Measurements from ENCODE around the gene VWC2.

VWC2 gene

DNA sequence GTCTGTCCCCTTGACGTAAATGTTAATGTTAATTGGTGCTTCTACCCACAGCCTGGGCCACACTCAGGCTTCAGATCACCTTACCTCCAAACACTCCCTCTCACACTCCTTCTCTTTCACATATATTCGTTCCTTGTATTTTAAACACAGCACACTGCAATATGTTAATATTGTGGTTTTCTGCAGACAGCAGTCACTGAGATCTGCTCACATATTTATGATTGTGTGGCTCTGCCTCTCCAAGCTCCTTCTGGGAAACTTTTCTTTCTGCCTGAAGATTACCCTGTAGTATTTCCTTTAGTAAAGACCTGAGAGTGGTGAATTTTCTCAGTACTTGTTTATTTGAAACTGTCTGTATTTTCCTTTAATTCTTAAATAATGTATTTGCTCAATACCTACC, 104.7 kb downstream of the VWC2 start:
- peaks cover 13% of the 10 kb centered on the region for H3K4me1 Mint-ChIP-seq
- H3K27me3 Mint-ChIP-seq (ENCODE audit: low read depth): no peaks in the 10 kb centered on the region
- no peak overlapping the region for H3K4me3 Mint-ChIP-seq
- H3K36me3 Mint-ChIP-seq (ENCODE audit: low read depth): no peaks in the 10 kb centered on the region
- no peaks in the 10 kb centered on the region for H3K9me3 Mint-ChIP-seq
- TF ChIP-seq, protein P1, sequence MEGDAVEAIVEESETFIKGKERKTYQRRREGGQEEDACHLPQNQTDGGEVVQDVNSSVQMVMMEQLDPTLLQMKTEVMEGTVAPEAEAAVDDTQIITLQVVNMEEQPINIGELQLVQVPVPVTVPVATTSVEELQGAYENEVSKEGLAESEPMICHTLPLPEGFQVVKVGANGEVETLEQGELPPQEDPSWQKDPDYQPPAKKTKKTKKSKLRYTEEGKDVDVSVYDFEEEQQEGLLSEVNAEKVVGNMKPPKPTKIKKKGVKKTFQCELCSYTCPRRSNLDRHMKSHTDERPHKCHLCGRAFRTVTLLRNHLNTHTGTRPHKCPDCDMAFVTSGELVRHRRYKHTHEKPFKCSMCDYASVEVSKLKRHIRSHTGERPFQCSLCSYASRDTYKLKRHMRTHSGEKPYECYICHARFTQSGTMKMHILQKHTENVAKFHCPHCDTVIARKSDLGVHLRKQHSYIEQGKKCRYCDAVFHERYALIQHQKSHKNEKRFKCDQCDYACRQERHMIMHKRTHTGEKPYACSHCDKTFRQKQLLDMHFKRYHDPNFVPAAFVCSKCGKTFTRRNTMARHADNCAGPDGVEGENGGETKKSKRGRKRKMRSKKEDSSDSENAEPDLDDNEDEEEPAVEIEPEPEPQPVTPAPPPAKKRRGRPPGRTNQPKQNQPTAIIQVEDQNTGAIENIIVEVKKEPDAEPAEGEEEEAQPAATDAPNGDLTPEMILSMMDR (IDR thresholded peaks at IDR 0.05; ENCODE audit: unreplicated experiment in 3 of 3): no peak
- H3K27ac Mint-ChIP-seq: peak overlapping the region in 2 of 3 experiments; percentile 10 to 47

GRCh38 chr7:49878627-49879026, 105.2 kb downstream of the VWC2 start:
- Mint-ChIP-seq H3K9me3 (no peaks in the 10 kb centered on the region), H3K27ac (peak overlapping the region in 1 of 3 experiments; percentile 10), H3K4me1 (peaks cover 13% of the 10 kb centered on the region), H3K4me3 (no peak overlapping the region), H3K36me3 (ENCODE audit: low read depth) (no peaks in the 10 kb centered on the region), H3K27me3 (ENCODE audit: low read depth) (no peaks in the 10 kb centered on the region)
- TF ChIP-seq, protein P1 (IDR thresholded peaks at IDR 0.05; ENCODE audit: unreplicated experiment in 3 of 3): no peak

DNA sequence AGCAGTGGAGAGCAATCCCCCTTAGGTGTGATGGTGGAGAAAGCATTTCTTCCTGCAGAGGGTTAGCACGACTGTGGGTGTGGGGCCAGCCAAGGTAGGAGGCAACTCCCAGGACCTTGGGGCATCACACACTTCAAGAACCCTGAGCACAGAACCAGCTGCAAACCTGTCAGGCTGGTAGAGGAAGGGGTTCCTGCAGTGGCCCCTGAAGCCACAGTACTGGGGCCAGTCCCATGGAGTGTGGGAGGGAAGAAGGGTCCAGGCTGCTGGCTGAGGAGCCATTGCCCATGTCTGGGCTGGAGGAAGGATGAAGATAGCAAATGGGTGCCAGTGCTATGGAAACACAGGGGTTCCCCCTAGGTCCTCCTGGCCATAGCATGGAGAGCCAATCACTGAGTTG, 110.5 kb downstream of the VWC2 start:
- Mint-ChIP-seq H3K4me3 (no peak overlapping the region), H3K27me3 (ENCODE audit: low read depth) (no peaks in the 10 kb centered on the region), H3K9me3 (peaks cover 4% of the 10 kb centered on the region), H3K27ac (no peak overlapping the region), H3K36me3 (ENCODE audit: low read depth) (no peaks in the 10 kb centered on the region), H3K4me1 (peaks cover 3% of the 10 kb centered on the region)
- TF ChIP-seq, protein P1 (IDR thresholded peaks at IDR 0.05; ENCODE audit: unreplicated experiment in 3 of 3): no peak

GRCh38 chr7:49885593-49886285, 112.3 kb downstream of the VWC2 start:
- Mint-ChIP-seq H3K9me3 (peaks cover 4% of the 10 kb centered on the region), H3K36me3 (ENCODE audit: low read depth) (no peaks in the 10 kb centered on the region), H3K27ac (no peak overlapping the region), H3K4me1 (no peaks in the 10 kb centered on the region), H3K4me3 (no peak overlapping the region), H3K27me3 (ENCODE audit: low read depth) (no peaks in the 10 kb centered on the region)
- TF ChIP-seq, protein P1 (IDR thresholded peaks at IDR 0.05; ENCODE audit: unreplicated experiment in 3 of 3): no peak

- H3K4me3 Mint-ChIP-seq: no peak overlapping the region
- no peaks in the 10 kb centered on the region for H3K36me3 Mint-ChIP-seq (ENCODE audit: low read depth)
- H3K27ac Mint-ChIP-seq: no peak overlapping the region
- no peaks in the 10 kb centered on the region for H3K4me1 Mint-ChIP-seq
- TF ChIP-seq, protein P1 (IDR thresholded peaks at IDR 0.05; ENCODE audit: unreplicated experiment in 3 of 3): no peak
- peaks cover 4% of the 10 kb centered on the region for H3K9me3 Mint-ChIP-seq
- no peaks in the 10 kb centered on the region for H3K27me3 Mint-ChIP-seq (ENCODE audit: low read depth)
Observed at GRCh38 chr7:49892481-49892880, 119.0 kb downstream of the VWC2 start.

- TF ChIP-seq, protein P1 (IDR thresholded peaks at IDR 0.05; ENCODE audit: unreplicated experiment in 3 of 3): no peak
- Mint-ChIP-seq H3K4me1 (no peaks in the 10 kb centered on the region), H3K9me3 (peaks cover 6% of the 10 kb centered on the region), H3K4me3 (no peak overlapping the region), H3K27me3 (ENCODE audit: low read depth) (no peaks in the 10 kb centered on the region), H3K36me3 (ENCODE audit: low read depth) (no peaks in the 10 kb centered on the region), H3K27ac (no peak overlapping the region)
Observed at GRCh38 chr7:49893131-49893530, 119.7 kb downstream of the VWC2 start.
